Fibroblast of the aortic adventitia (primary cell): ENCODE measurements around the gene GRIK2. TPM values are rescaled to one million over a fixed set of nuclear protein-coding genes. Genes with fewer than 3 reads are reported as not detected.
"Not testable (repeated sequence)": the region's sequence is repeated elsewhere in the genome, so short reads cannot be mapped to it uniquely, and the experiment has no call there.

Experiments used
- DNase-seq: peaks from one replicate; pipeline ENCODE4 v3.0.0-alpha.2; 2010; ENCODE audit warnings: low read depth
- H3K4me3 ChIP-seq: 2 replicates; pipeline ENCODE4 v1.5.1; 2011; ENCODE audit warnings: low read depth, mild to moderate bottlenecking, control low read depth, low read length, moderate library complexity
- CTCF ChIP-seq: IDR thresholded peaks from 2 replicates; pipeline ENCODE4 v1.5.1; 2011; ENCODE audit warnings: mild to moderate bottlenecking, low read length, control low read depth, inconsistent platforms; ENCODE audit not compliant: insufficient read depth
- total RNA-seq: library from RNA; depleted of rRNA; stranded (reverse); fragments of >200 nt; gene quantifications from 2 replicates; pipeline ENCODE4 v1.2.3, GENCODE V29; 2012; ENCODE audit warnings: low replicate concordance

Gene GRIK2
- 8.3 and 8.9 TPM in 2 replicates for total RNA-seq

GRCh38 chr6:101393251-101393828 lies at the start of gene GRIK2:
GRIK2 (plus strand) TSS chr6:101393708.
- H3K4me3 ChIP-seq, result peak within 1 kb of the TSS; percentile 71
- peak; percentile 45 for TF ChIP-seq CTCF
- DNase-seq, result no peak

GRCh38 chr6:101344885-101345284 lies 48.6 kb upstream of the GRIK2 start:
- no peak overlapping the region for H3K4me3 ChIP-seq
- no peak for DNase-seq
- TF ChIP-seq CTCF, result no peak

GRCh38 chr6:101348816-101349215 lies 44.7 kb upstream of the GRIK2 start:
- no peak for DNase-seq
- H3K4me3 ChIP-seq, result no peak overlapping the region
- no peak for TF ChIP-seq CTCF

GRCh38 chr6:101350631-101351030 lies 42.9 kb upstream of the GRIK2 start:
- not testable (repeated sequence) for DNase-seq, H3K4me3 ChIP-seq

GRCh38 chr6:101351173-101351572 lies 42.3 kb upstream of the GRIK2 start:
- no peak for TF ChIP-seq CTCF
- DNase-seq, result no peak
- H3K4me3 ChIP-seq, result no peak overlapping the region

GRCh38 chr6:101352316-101352715 lies 41.2 kb upstream of the GRIK2 start:
- TF ChIP-seq CTCF, result no peak
- no peak overlapping the region for H3K4me3 ChIP-seq
- no peak for DNase-seq

GRCh38 chr6:101365181-101365580 lies 28.3 kb upstream of the GRIK2 start:
- no peak for DNase-seq
- no peak overlapping the region for H3K4me3 ChIP-seq
- TF ChIP-seq CTCF, result no peak
